Mucosa of descending colon (tissue), 3 donors: Measurements from ENCODE around the gene OSER1. TPM values are rescaled to one million over a fixed set of nuclear protein-coding genes. Genes with fewer than 3 reads are reported as not detected.
"Not testable (repeated sequence)": the region's sequence is repeated elsewhere in the genome, so short reads cannot be mapped to it uniquely, and the experiment has no call there.

Experiments
- ATAC-seq: fragments of 200-7000 bp; cut with Tn5 transposase; one replicate; pipeline ENCODE4 v1.9.1; 2020; ENCODE audit warnings: mild to moderate bottlenecking, moderate library complexity
- DNase-seq, 3 donors: peaks; one replicate each; pipeline ENCODE4 v3.0.0-alpha.2; 2020
- H3K36me3 ChIP-seq: fragments of 200-600 bp; one replicate; pipeline ENCODE4 v1.8.0; 2021; ENCODE audit warnings: low read depth, mild to moderate bottlenecking
- H3K4me1 ChIP-seq: fragments of 200-600 bp; one replicate; pipeline ENCODE4 v1.8.0; 2021; ENCODE audit warnings: low read depth, mild to moderate bottlenecking
- H3K4me3 ChIP-seq: fragments of 200-600 bp; one replicate; pipeline ENCODE4 v1.8.0; 2021; ENCODE audit warnings: mild to moderate bottlenecking
- H3K9me3 ChIP-seq: fragments of 200-600 bp; one replicate; pipeline ENCODE4 v1.8.0; 2021; ENCODE audit warnings: mild to moderate bottlenecking
- intact Hi-C, 2 donors: fragments of 100-400 bp; cut with DNase I in 1 of 2; cut with micrococcal nuclease in 1 of 2; formaldehyde crosslinking; loops; one replicate each; pipeline versions ENCODE4 v1.11.0 to v1.11.1; 2022; cut with DNase I, micrococcal nuclease
- total RNA-seq, 3 donors: library from RNA; stranded (reverse); fragmentation: NEBNext Ultra II Directional in 2 of 3; extraction: Animal tissue kit (Norgen Biotek cat#: 25700) in 2 of 3; gene quantifications; one replicate each; pipeline versions ENCODE4 v1.2.1 to v1.2.4, GENCODE V29; 2021 to 2023
- TF ChIP-seq, protein P1 (sequence below): fragments of 200-600 bp; IDR thresholded peaks from one replicate; pipeline ENCODE4 v1.8.0; 2022; ENCODE audit warnings: antibody characterized with exemption, mild to moderate bottlenecking
- donor health status: DM: no; HTN: no; CAD: no; lungs with moderate emphysema.
- donor health status: DM: no; HTN: no; CAD: no.
- donor health status: DM: no; HTN: yes; CAD: no.

OSER1 gene
- total RNA-seq, 3 donors from 2014 or later: 32.1 to 40.1 (median 32.5) TPM

- no peaks in the 10 kb centered on the region for H3K9me3 ChIP-seq
- intact Hi-C loops: no loop called here
- no peak overlapping the region for H3K4me3 ChIP-seq
- TF ChIP-seq, protein P1, sequence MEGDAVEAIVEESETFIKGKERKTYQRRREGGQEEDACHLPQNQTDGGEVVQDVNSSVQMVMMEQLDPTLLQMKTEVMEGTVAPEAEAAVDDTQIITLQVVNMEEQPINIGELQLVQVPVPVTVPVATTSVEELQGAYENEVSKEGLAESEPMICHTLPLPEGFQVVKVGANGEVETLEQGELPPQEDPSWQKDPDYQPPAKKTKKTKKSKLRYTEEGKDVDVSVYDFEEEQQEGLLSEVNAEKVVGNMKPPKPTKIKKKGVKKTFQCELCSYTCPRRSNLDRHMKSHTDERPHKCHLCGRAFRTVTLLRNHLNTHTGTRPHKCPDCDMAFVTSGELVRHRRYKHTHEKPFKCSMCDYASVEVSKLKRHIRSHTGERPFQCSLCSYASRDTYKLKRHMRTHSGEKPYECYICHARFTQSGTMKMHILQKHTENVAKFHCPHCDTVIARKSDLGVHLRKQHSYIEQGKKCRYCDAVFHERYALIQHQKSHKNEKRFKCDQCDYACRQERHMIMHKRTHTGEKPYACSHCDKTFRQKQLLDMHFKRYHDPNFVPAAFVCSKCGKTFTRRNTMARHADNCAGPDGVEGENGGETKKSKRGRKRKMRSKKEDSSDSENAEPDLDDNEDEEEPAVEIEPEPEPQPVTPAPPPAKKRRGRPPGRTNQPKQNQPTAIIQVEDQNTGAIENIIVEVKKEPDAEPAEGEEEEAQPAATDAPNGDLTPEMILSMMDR: no peak
- DNase-seq: no peak
- peaks cover 3% of the 10 kb centered on the region for H3K36me3 ChIP-seq
- no peaks in the 10 kb centered on the region for H3K4me1 ChIP-seq
- ATAC-seq: no peak
These were observed 11.7 kb downstream of the OSER1 start for GRCh38 chr20:44198872-44199271.

DNA sequence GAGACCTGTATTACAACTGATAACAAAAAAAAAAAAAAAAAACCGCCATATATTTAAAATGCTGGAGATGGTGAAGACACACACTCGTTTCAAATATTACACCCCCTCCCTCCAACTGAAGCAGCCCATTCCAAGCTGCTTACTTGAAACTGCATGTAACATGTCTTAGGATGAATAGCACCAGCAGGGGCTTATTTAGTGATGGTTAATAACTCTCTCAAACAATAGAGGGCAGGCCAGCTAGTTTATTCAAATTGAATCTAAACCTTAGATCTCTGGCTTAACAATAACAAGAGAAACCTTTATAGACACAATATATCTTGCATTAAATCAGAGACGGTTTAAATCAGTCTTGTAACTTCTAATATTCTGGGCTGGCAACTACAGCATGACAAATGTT is 14.3 kb downstream of the OSER1 start:
- Histone ChIP-seq H3K9me3 (no peaks in the 10 kb centered on the region), H3K4me1 (no peaks in the 10 kb centered on the region), H3K4me3 (no peak overlapping the region), H3K36me3 (no peaks in the 10 kb centered on the region)
- TF ChIP-seq, protein P1: no peak
- ATAC-seq (no peak), DNase-seq (no peak)
- intact Hi-C loops: no loop called here

DNA sequence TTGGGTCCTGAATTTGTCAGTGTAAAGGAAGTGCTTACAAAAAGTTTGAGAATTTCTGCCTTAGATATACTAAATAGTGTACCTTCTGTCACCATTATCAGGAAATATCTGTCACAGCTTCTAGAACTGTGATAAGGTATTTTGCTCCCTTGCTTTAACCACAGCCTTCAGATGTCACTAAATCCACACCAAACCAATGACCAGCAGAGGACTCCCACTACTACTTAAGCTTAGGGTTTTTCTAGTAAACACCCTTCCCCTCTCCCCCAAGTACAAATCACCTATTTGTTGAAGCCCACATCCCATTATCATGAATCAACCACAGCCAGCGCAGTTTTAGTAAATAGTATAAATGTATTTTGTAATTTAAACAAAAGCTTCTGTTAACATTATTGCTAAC is 15.0 kb downstream of the OSER1 start:
- no peak overlapping the region for H3K4me3 ChIP-seq
- no peaks in the 10 kb centered on the region for H3K36me3 ChIP-seq
- no peaks in the 10 kb centered on the region for H3K4me1 ChIP-seq
- no peaks in the 10 kb centered on the region for H3K9me3 ChIP-seq
- no peak for ATAC-seq
- DNase-seq: no peak
- intact Hi-C loops: no loop called here
- TF ChIP-seq, protein P1: no peak

DNA sequence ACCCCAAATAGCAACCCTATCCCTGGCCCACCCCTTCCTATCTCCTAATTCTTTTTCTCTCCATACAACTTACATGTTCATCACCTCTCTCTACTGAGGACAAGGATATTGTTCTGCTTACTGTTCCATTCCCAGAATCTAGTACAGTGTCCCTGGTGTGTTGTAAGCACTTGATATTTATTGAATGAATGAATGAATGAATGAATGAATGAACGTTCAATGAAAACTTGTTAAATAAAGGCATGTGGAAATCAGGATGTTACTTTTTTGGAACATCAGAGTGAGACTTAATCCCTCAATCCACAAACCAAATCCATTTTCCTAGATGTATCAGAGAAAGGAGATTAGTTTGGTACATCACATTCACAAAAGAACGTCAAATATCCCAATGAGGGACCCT is 16.8 kb downstream of the OSER1 start:
- H3K36me3 ChIP-seq: no peaks in the 10 kb centered on the region
- no peaks in the 10 kb centered on the region for H3K4me1 ChIP-seq
- TF ChIP-seq, protein P1: no peak
- no peak overlapping the region for H3K4me3 ChIP-seq
- ATAC-seq: no peak
- H3K9me3 ChIP-seq: no peaks in the 10 kb centered on the region
- no peak for DNase-seq
- intact Hi-C loops: loop anchor here in 1 of 2 donors (5.0 kb wide), 1 partner anchor 76 kb away; no protein-coding TSS in a partner anchor

GRCh38 chr20:44191640-44192039 is 18.9 kb downstream of the OSER1 start:
- intact Hi-C loops: loop anchor here (2.0 to 5.0 kb wide), 2 partner anchors 74 to 75 kb away; no protein-coding TSS in a partner anchor
- H3K4me1 ChIP-seq, H3K4me3 ChIP-seq, DNase-seq, H3K9me3 ChIP-seq, ATAC-seq, H3K36me3 ChIP-seq: not testable (repeated sequence)

DNA sequence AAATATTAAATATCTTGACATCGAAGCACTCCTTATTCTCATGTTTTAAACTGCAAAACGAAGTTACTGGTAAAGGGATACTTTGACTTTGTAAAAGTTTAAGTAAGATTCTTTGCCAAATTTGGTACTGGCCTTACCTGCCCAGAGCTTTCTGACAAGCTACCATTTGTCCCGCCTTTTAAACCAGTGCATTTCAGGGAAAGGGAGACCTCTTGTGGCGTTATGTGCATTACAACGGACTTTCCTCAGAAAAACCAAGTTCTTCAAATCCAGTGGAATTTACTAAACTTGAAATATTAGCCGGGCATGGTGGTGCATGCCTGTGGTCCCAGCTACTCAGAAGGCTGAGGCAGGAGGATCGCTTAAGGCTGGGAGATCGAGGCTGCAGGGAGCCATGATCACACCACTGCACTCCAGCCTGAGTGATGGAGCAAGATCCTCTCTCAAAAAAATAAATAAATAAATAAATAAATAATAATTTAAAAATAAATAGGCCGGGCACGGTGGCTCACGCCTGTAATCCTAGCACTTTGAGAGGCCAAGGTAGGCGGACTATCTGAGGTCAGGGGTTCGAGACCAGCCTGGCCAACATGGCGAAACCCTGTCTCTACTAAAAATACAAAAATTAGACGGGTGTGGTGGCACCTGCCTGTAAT is 20.2 kb downstream of the OSER1 start:
- DNase-seq: peak in 1 of 3 donors; percentile 82
- not testable (repeated sequence) for H3K36me3 ChIP-seq, H3K4me3 ChIP-seq, H3K9me3 ChIP-seq
- peak; percentile 59 for ATAC-seq
- H3K4me1 ChIP-seq: peaks cover 11% of the 10 kb centered on the region
- TF ChIP-seq, protein P1: peak; percentile 35
- intact Hi-C loops: loop anchor here (2.0 to 5.0 kb wide), 2 partner anchors 73 to 74 kb away; no protein-coding TSS in a partner anchor
